ENCODE data around the gene CYB561D2. TPM values are rescaled to one million over a fixed set of nuclear protein-coding genes. Genes with fewer than 3 reads are reported as not detected.
A peak's percentile ranks its signal among the peaks of the same experiment; 100 is the strongest.

CYB561D2 gene
- total and polyA plus RNA-seq, 2 of the 13 experiments (the other 11 are each of a cell fraction or from before 2014, with no cell fraction given): 11.1 to 17.2 TPM

DNA sequence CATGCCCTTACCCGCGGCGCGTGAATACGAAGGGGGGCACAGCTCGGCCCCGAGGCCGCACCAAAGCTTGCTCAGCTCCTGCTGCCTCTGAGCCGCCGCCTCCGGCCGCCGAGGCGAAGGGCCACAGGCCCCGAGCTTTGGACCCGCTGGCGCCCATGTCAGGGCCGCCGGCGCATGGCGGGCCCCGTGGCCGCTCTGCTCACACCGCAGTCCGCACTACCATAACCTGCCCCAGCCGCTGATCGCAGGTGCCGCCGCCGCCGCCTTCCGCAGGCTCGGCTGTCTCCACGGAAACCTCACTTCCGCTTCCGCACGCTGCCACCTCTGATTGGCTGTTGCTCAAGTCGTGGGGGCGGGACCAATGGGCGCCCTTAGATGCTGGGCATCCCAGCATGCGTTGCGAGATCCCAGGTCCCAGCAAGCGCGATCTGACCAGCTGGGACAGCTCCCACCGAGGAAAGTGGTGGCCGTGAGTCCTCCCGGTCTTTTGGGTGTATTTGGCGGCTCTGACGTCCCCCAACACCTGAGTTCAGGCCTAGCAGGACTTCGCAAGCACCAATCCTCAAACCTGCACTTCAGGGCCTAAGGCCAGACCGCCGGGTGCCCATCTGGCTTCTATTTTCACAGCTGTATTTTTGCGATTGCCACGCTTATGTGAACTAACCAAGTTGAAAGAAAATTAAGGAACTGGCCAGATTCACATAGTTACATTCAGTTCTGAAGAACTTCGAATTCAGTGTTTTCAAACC lies 22.5 kb upstream of the CYB561D2 start, which contains the start of gene TUSC2 (continued):
- TF ChIP-seq ZBTB40 (IDR thresholded peaks at IDR 0.05): peak; percentile 57
- TF ChIP-seq ZBTB40 (CRISPR knock-in tag; IDR thresholded peaks at IDR 0.05): 0 out of 2 replicates have a peak, but pooled peaks have one; percentile 58
- peak; percentile 19; the same call in 1 of the 2 replicates for TF ChIP-seq TBX3 (IDR thresholded peaks at IDR 0.05; ENCODE audit: borderline replicate concordance)
- peak; percentile 82 for TF ChIP-seq AGO2 (optimal IDR thresholded peaks at IDR 0.05; ENCODE audit: low read depth, low read length)
- TF ChIP-seq REL (CRISPR knock-in tag; conservative IDR thresholded peaks at IDR 0.05): no peak
- TF ChIP-seq KLF9 (CRISPR knock-in tag; IDR thresholded peaks at IDR 0.05; ENCODE audit: low read depth): no peak
- peak; percentile 57; the same call in 1 of the 2 replicates for TF ChIP-seq TMF1 (CRISPR knock-in tag; IDR thresholded peaks at IDR 0.05; ENCODE audit: low read depth)
- TF ChIP-seq MBD4 (IDR thresholded peaks at IDR 0.05; ENCODE audit: borderline replicate concordance, low read length): no peak
- TF ChIP-seq, protein P1, sequence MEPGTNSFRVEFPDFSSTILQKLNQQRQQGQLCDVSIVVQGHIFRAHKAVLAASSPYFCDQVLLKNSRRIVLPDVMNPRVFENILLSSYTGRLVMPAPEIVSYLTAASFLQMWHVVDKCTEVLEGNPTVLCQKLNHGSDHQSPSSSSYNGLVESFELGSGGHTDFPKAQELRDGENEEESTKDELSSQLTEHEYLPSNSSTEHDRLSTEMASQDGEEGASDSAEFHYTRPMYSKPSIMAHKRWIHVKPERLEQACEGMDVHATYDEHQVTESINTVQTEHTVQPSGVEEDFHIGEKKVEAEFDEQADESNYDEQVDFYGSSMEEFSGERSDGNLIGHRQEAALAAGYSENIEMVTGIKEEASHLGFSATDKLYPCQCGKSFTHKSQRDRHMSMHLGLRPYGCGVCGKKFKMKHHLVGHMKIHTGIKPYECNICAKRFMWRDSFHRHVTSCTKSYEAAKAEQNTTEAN (CRISPR knock-in tag; conservative IDR thresholded peaks at IDR 0.05): no peak
- TF ChIP-seq YY1 (IDR thresholded peaks at IDR 0.05; ENCODE audit: insufficient read depth, insufficient replicate concordance, low read depth, low read length): peak; percentile 61
- TF ChIP-seq HOMEZ (CRISPR knock-in tag; IDR thresholded peaks at IDR 0.05; ENCODE audit: low read depth): no peak; the same call in 1 of the 2 replicates
- TF ChIP-seq, protein P2, sequence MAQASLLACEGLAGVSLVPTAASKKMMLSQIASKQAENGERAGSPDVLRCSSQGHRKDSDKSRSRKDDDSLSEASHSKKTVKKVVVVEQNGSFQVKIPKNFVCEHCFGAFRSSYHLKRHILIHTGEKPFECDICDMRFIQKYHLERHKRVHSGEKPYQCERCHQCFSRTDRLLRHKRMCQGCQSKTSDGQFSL (CRISPR knock-in tag; IDR thresholded peaks at IDR 0.05): no peak
- no peak for TF ChIP-seq ZNF616 (CRISPR knock-in tag; IDR thresholded peaks at IDR 0.05; ENCODE audit: low read depth)
- TF ChIP-seq PAX8 (CRISPR knock-in tag; IDR thresholded peaks at IDR 0.05; ENCODE audit: borderline replicate concordance): 0 out of 2 replicates have a peak, but pooled peaks have one; percentile 58
- TF ChIP-seq ZMAT5 (CRISPR knock-in tag; IDR thresholded peaks at IDR 0.05; ENCODE audit: borderline replicate concordance, low read depth): no peak
- peak; percentile 81 for TF ChIP-seq SMAD3 (CRISPR knock-in tag; IDR thresholded peaks at IDR 0.05)
